Mesenchymal stem cell (in vitro differentiated cells and primary cell): ENCODE results near the gene FRMD4A.

Source experiments
- DNase-seq: peaks from one replicate; pipeline ENCODE4 v3.0.0-alpha.2; 2013
- H2AFZ ChIP-seq: one replicate; pipeline ENCODE4 v1.6.1; 2013; ENCODE audit warnings: low read depth, mild to moderate bottlenecking, control low read depth, inconsistent platforms, low read length, moderate library complexity
- H2AK5ac ChIP-seq: 2 replicates; pipeline ENCODE4 v1.6.1; 2013; ENCODE audit warnings: low read length, moderate library complexity, mild to moderate bottlenecking, inconsistent platforms; ENCODE audit not compliant: severe bottlenecking
- H2BK120ac ChIP-seq: one replicate; pipeline ENCODE4 v1.6.1; 2013; ENCODE audit warnings: low read depth, mild to moderate bottlenecking, inconsistent platforms, low read length, moderate library complexity
- H2BK12ac ChIP-seq, 2 experiments: one replicate each; pipeline ENCODE4 v1.6.1; 2013; ENCODE audit warnings: inconsistent platforms in 2 of 2, low read length in 2 of 2, mild to moderate bottlenecking in 2 of 2, moderate library complexity in 2 of 2, control low read depth in 1 of 2
- H2BK15ac ChIP-seq: one replicate; pipeline ENCODE4 v1.6.1; 2013; ENCODE audit warnings: mild to moderate bottlenecking, low read depth, inconsistent platforms; ENCODE audit not compliant: poor library complexity, severe bottlenecking
- H2BK5ac ChIP-seq: 2 replicates; pipeline ENCODE4 v1.6.1; 2013; ENCODE audit warnings: low read depth, mild to moderate bottlenecking, low read length, control low read depth, inconsistent platforms; ENCODE audit not compliant: poor library complexity, severe bottlenecking
- H3K14ac ChIP-seq, 2 experiments: one replicate each; pipeline ENCODE4 v1.6.1; 2013; ENCODE audit warnings: inconsistent platforms in 2 of 2, low read length in 2 of 2, control low read depth in 1 of 2, mild to moderate bottlenecking in 1 of 2, moderate library complexity in 1 of 2
- H3K18ac ChIP-seq, 2 experiments: one replicate each; pipeline ENCODE4 v1.6.1; 2013; ENCODE audit warnings: inconsistent platforms in 2 of 2, low read length in 2 of 2, control low read depth in 1 of 2, low read depth in 1 of 2, mild to moderate bottlenecking in 1 of 2
- H3K23ac ChIP-seq, 2 experiments: one replicate each; pipeline ENCODE4 v1.6.1; 2013; ENCODE audit warnings: inconsistent platforms in 2 of 2, low read length in 2 of 2, mild to moderate bottlenecking in 2 of 2, moderate library complexity in 2 of 2, control low read depth in 1 of 2
- H3K27ac ChIP-seq: 2 replicates; pipeline ENCODE4 v1.5.1; 2013; ENCODE audit warnings: mild to moderate bottlenecking, moderate library complexity, low read length, control low read depth, inconsistent platforms; ENCODE audit not compliant: poor library complexity, severe bottlenecking
- H3K27me3 ChIP-seq, 2 experiments: 2 replicates each; pipeline versions ENCODE4 v1.6.1 to v1.7.0; 2013; ENCODE audit warnings: low read length in 2 of 2, mild to moderate bottlenecking in 2 of 2, moderate library complexity in 2 of 2, control low read depth in 1 of 2, inconsistent platforms in 1 of 2; ENCODE audit not compliant: control insufficient read depth in 1 of 2, insufficient read depth in 1 of 2
- H3K36me3 ChIP-seq, 2 experiments: 2 replicates each; pipeline versions ENCODE4 v1.6.1 to v1.7.0; 2013; ENCODE audit warnings: low read length in 2 of 2, control low read depth in 1 of 2, inconsistent platforms in 1 of 2, low read depth in 1 of 2, mild to moderate bottlenecking in 1 of 2; ENCODE audit not compliant: insufficient read depth in 2 of 2, control insufficient read depth in 1 of 2
- H3K4ac ChIP-seq, 2 experiments: one replicate each; pipeline ENCODE4 v1.6.1; 2013; ENCODE audit warnings: inconsistent platforms in 2 of 2, low read length in 2 of 2, mild to moderate bottlenecking in 2 of 2, moderate library complexity in 2 of 2, control low read depth in 1 of 2, low read depth in 1 of 2
- H3K4me1 ChIP-seq: 2 replicates; pipeline ENCODE4 v1.6.1; 2013; ENCODE audit warnings: low read depth, low read length, control low read depth; ENCODE audit not compliant: control insufficient read depth, insufficient read depth
- H3K4me2 ChIP-seq: 2 replicates; pipeline ENCODE4 v1.6.1; 2013; ENCODE audit warnings: low read length, mild to moderate bottlenecking, inconsistent platforms; ENCODE audit not compliant: poor library complexity, severe bottlenecking
- H3K4me3 ChIP-seq, 2 experiments: 2 replicates each; pipeline versions ENCODE4 v1.5.1 to v1.7.0; 2013; ENCODE audit warnings: low read length in 2 of 2, mild to moderate bottlenecking in 2 of 2, control low read depth in 1 of 2, low read depth in 1 of 2; ENCODE audit not compliant: insufficient read depth in 1 of 2
- H3K79me1 ChIP-seq: replicated peaks from 2 replicates; pipeline ENCODE4 v1.6.1; 2013; ENCODE audit warnings: mild to moderate bottlenecking, control low read depth, low read length, inconsistent platforms; ENCODE audit not compliant: poor library complexity, severe bottlenecking
- H3K9ac ChIP-seq: 2 replicates; pipeline ENCODE4 v1.7.0; 2013; ENCODE audit warnings: mild to moderate bottlenecking, low read length, moderate library complexity
- H3K9me3 ChIP-seq: 2 replicates; pipeline ENCODE4 v1.7.0; 2013; ENCODE audit warnings: mild to moderate bottlenecking, low read length; ENCODE audit not compliant: control insufficient read depth
- H4K8ac ChIP-seq: one replicate; pipeline ENCODE4 v1.6.1; 2013; ENCODE audit warnings: inconsistent platforms, mild to moderate bottlenecking, low read length, moderate library complexity
- H4K91ac ChIP-seq: one replicate; pipeline ENCODE4 v1.6.1; 2013; ENCODE audit warnings: mild to moderate bottlenecking, low read length, inconsistent platforms
- WGBS: methylation state at CpG from one replicate; pipeline ENCODE4 v1.1.7; 2013; ENCODE audit warnings: mixed read lengths; 5-methylcytosine and 5-hydroxymethylcytosine counted together

FRMD4A gene

GRCh38 chr10:13801156-13801906 lies 529.4 kb downstream of the FRMD4A start:
- H2BK12ac ChIP-seq, result peak overlapping the region in 1 of 2 experiments; percentile 84
- peak overlapping the region; percentile 23 to 94 for H3K18ac ChIP-seq
- no peak overlapping the region for H3K4ac ChIP-seq
- H3K4me1 ChIP-seq, result peaks cover 7% of the 10 kb centered on the region
- no peak overlapping the region for H3K14ac ChIP-seq
- peaks cover 0 to 6% of the 10 kb centered on the region in 2 experiments for H3K36me3 ChIP-seq
- H2BK5ac ChIP-seq, result no peak overlapping the region
- H3K4me3 ChIP-seq, result no peak overlapping the region
- peak overlapping the region; percentile 72 for H4K8ac ChIP-seq
- no peaks in the 10 kb centered on the region for H3K27me3 ChIP-seq
- H3K27ac ChIP-seq, result no peak overlapping the region
- 93% methylated on average over 7 of the region's 8 CpGs for WGBS
- H3K23ac ChIP-seq, result no peak overlapping the region
- no peak for DNase-seq
- peak overlapping the region; percentile 68 for H4K91ac ChIP-seq
- H2BK120ac ChIP-seq, result no peak overlapping the region
- H2AFZ ChIP-seq, result no peak overlapping the region
- H3K4me2 ChIP-seq, result no peak overlapping the region
- H3K79me1 ChIP-seq, result peaks cover 5% of the 10 kb centered on the region
- H2AK5ac ChIP-seq, result no peak overlapping the region
- H2BK15ac ChIP-seq, result peak overlapping the region; percentile 94
- no peaks in the 10 kb centered on the region for H3K9me3 ChIP-seq
- H3K9ac ChIP-seq, result no peak overlapping the region

DNA sequence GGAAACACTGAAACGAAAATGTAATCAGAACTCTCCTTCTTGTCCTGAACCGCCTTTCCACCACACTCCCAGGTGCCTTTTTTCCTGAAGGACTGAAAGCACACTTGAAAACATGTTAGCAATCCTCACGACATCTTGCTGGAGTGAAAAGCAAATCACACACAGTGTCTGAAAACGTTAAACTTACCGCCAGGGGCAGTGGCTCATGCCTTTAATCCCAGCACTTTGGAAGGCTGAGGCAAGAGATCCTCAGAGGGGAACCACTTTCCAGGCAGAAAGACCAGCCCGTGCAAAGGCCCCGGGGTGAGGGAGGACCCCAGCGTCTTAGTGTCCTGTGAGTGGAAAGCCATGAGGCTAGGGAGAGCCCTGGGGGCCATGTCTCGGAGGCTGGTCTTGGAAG lies 533.6 kb downstream of the FRMD4A start:
- Histone ChIP-seq H3K27ac (no peak overlapping the region), H2BK15ac (peak overlapping the region; percentile 87), H3K14ac (no peak overlapping the region), H3K4me3 (no peak overlapping the region), H3K4ac (no peak overlapping the region), H4K8ac (no peak overlapping the region), H2AK5ac (no peak overlapping the region), H3K23ac (no peak overlapping the region), H2AFZ (no peak overlapping the region), H2BK12ac (no peak overlapping the region), H3K79me1 (peaks cover 5% of the 10 kb centered on the region), H3K36me3 (peaks cover 15 to 22% of the 10 kb centered on the region in 2 experiments), H2BK120ac (no peak overlapping the region), H2BK5ac (no peak overlapping the region), H3K4me1 (peaks cover 3% of the 10 kb centered on the region), H4K91ac (peak overlapping the region; percentile 2), H3K4me2 (no peak overlapping the region), H3K9ac (no peak overlapping the region), H3K27me3 (no peaks in the 10 kb centered on the region), H3K9me3 (no peaks in the 10 kb centered on the region), H3K18ac (no peak overlapping the region)
- no peak for DNase-seq
- 94% methylated on average over 9 of the region's 9 CpGs for WGBS

DNA sequence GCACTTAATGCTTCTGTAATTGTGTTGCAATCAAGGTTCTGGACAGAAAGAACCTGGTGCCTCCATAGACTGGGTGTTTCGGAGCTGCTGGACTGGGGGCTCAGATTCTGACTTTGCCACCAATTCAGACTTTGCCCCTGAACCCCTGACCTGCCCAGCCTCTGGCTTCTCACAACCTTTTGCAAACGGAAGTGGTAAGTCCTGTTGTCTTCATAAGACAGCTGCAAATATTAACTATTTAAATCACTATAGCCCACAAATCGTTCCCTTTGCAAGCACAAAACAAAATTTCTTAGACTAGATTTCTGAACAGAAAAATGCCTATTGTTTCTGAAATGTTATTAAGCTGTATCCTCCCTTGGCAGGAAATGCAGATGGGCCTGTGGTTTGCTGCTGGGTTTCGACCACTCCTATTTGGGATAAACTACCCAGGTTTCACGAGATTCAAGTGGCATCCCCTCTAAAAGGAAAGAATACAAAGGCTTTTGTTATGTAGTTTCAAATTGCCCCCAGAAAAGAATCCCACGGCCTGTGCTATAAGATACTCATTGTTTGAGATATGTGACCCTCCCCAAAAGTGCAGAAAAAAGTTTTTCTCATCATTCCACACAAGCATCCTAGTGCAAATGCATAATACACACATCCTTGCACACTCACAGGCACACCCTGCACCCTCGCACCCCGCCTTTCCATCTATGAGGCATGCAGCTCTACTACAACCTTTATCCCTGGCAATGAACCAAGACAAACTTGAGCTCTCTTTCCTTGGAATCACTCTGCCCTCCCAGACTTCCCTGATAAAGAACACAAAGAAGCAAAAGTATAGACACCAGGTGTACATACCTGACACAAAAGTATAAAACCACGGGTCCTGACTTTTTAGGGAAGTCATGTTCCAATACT lies 534.8 kb downstream of the FRMD4A start:
- WGBS, result 99% methylated on average over 8 of the region's 9 CpGs
- Histone ChIP-seq H3K27ac (no peak overlapping the region), H2BK5ac (no peak overlapping the region), H3K79me1 (peaks cover 4% of the 10 kb centered on the region), H3K14ac (no peak overlapping the region), H3K18ac (no peak overlapping the region), H3K23ac (no peak overlapping the region), H4K8ac (no peak overlapping the region), H3K4ac (no peak overlapping the region), H3K27me3 (no peaks in the 10 kb centered on the region), H2BK120ac (no peak overlapping the region), H2BK12ac (peak overlapping the region in 1 of 2 experiments; percentile 24), H2BK15ac (no peak overlapping the region), H3K4me2 (no peak overlapping the region), H2AK5ac (no peak overlapping the region), H2AFZ (no peak overlapping the region), H3K9ac (no peak overlapping the region), H3K9me3 (no peaks in the 10 kb centered on the region), H3K36me3 (peaks cover 26 to 32% of the 10 kb centered on the region in 2 experiments), H4K91ac (no peak overlapping the region), H3K4me1 (peaks cover 3% of the 10 kb centered on the region), H3K4me3 (no peak overlapping the region)
- DNase-seq, result no peak

- WGBS, result 97% methylated on average over 6 of the region's 6 CpGs
- Histone ChIP-seq H3K18ac (no peak overlapping the region), H3K4me2 (no peak overlapping the region), H3K4me1 (peaks cover 6% of the 10 kb centered on the region), H2BK5ac (no peak overlapping the region), H2BK12ac (no peak overlapping the region), H3K27ac (no peak overlapping the region), H3K9me3 (no peaks in the 10 kb centered on the region), H2AK5ac (no peak overlapping the region), H3K79me1 (peaks cover 4% of the 10 kb centered on the region), H3K4me3 (no peak overlapping the region), H3K36me3 (peaks cover 32% of the 10 kb centered on the region in 2 experiments), H2BK15ac (no peak overlapping the region), H3K9ac (no peak overlapping the region), H4K91ac (no peak overlapping the region), H2BK120ac (no peak overlapping the region), H3K14ac (no peak overlapping the region), H3K27me3 (no peaks in the 10 kb centered on the region), H2AFZ (no peak overlapping the region), H3K23ac (no peak overlapping the region), H3K4ac (no peak overlapping the region), H4K8ac (no peak overlapping the region)
- no peak for DNase-seq
Observed at GRCh38 chr10:13794992-13795612, 535.6 kb downstream of the FRMD4A start.
